Skeletal muscle cell (primary cell): Measurements from ENCODE around the gene EMC6.

Source experiments
- DNase-seq: peaks from one replicate; pipeline ENCODE4 v3.0.0-alpha.2; 2010; ENCODE audit warnings: low read depth
- H3K4me3 ChIP-seq: 2 replicates; pipeline ENCODE4 v1.5.1; 2011; ENCODE audit warnings: low read depth, mild to moderate bottlenecking, control low read depth, low read length, moderate library complexity

The EMC6 gene

GRCh38 chr17:3668279-3669084 is at the start of gene EMC6, which contains the start of gene TAX1BP3:
Gene EMC6 (plus strand): TSS chr17:3668812. CDS start chr17:3669147, 335 bp downstream.
Gene TAX1BP3 (minus strand): TSS chr17:3668578. CDS start chr17:3668526, 52 bp downstream.
- H3K4me3 ChIP-seq, result peak within 1 kb of the TSS; percentile 98
- DNase-seq, result peak; percentile 87

GRCh38 chr17:3621146-3621720 is 47.4 kb upstream of the EMC6 start:
- no peak for DNase-seq
- no peak overlapping the region for H3K4me3 ChIP-seq

- H3K4me3 ChIP-seq, result no peak overlapping the region
- DNase-seq, result no peak
Observed at GRCh38 chr17:3622977-3623594, 45.5 kb upstream of the EMC6 start.

- no peak for DNase-seq
- no peak overlapping the region for H3K4me3 ChIP-seq
Observed at GRCh38 chr17:3626831-3627768, 41.5 kb upstream of the EMC6 start.

- no peak overlapping the region for H3K4me3 ChIP-seq
- DNase-seq, result no peak
Observed at GRCh38 chr17:3627769-3628167, 40.8 kb upstream of the EMC6 start.

GRCh38 chr17:3630781-3631180 is 37.8 kb upstream of the EMC6 start:
- no peak overlapping the region for H3K4me3 ChIP-seq
- DNase-seq, result no peak

- no peak for DNase-seq
- H3K4me3 ChIP-seq, result no peak overlapping the region
Observed at GRCh38 chr17:3632287-3632686, 36.3 kb upstream of the EMC6 start.

- peak overlapping the region; percentile 96 for H3K4me3 ChIP-seq
- DNase-seq, result no peak
Observed at GRCh38 chr17:3635474-3636153, 33.0 kb upstream of the EMC6 start.

- peak; percentile 83 for DNase-seq
- H3K4me3 ChIP-seq, result peak within 1 kb of the TSS; percentile 96
Observed at GRCh38 chr17:3636154-3636907, 32.3 kb upstream of the EMC6 start, which contains the start of the genes CTNS and SHPK. Gene CTNS (plus strand): TSS chr17:3636760. CDS start chr17:3640207, 3,447 bp downstream. Gene SHPK (minus strand): TSS chr17:3636250. CDS start chr17:3636219, 31 bp downstream.

GRCh38 chr17:3636908-3637373 is 31.7 kb upstream of the EMC6 start:
- no peak for DNase-seq
- H3K4me3 ChIP-seq, result peak overlapping the region; percentile 96

- no peak for DNase-seq
- no peak overlapping the region for H3K4me3 ChIP-seq
Observed at GRCh38 chr17:3639981-3640596, 28.5 kb upstream of the EMC6 start.

GRCh38 chr17:3641014-3641413 is 27.6 kb upstream of the EMC6 start:
- DNase-seq, result no peak
- H3K4me3 ChIP-seq, result no peak overlapping the region

GRCh38 chr17:3641717-3642486 is 26.7 kb upstream of the EMC6 start:
- H3K4me3 ChIP-seq, result no peak overlapping the region
- DNase-seq, result no peak

GRCh38 chr17:3643889-3644349 is 24.7 kb upstream of the EMC6 start:
- DNase-seq, result no peak
- H3K4me3 ChIP-seq, result no peak overlapping the region

GRCh38 chr17:3645310-3645709 is 23.3 kb upstream of the EMC6 start:
- no peak overlapping the region for H3K4me3 ChIP-seq
- no peak for DNase-seq

- H3K4me3 ChIP-seq, result no peak overlapping the region
- DNase-seq, result no peak
Observed at GRCh38 chr17:3647251-3647650, 21.4 kb upstream of the EMC6 start.
